ENCODE data around the gene TFEB.

Gene TFEB

GRCh38 chr6:41735427-41736185 is at the start of gene TFEB:
TFEB (minus strand) TSS chr6:41735608; CDS start chr6:41691213, 44,395 bp downstream.
- peak; percentile 81 to 85 for DNase-seq (ENCODE audit: low read depth in 2 of 2)

GRCh38 chr6:41784581-41785171 is 49.3 kb upstream of the TFEB start:
- DNase-seq (ENCODE audit: low read depth in 2 of 2) = no peak

- DNase-seq (ENCODE audit: low read depth in 2 of 2) = no peak
Measured at GRCh38 chr6:41783106-41783780, 47.8 kb upstream of the TFEB start.

GRCh38 chr6:41781366-41781730 is 45.9 kb upstream of the TFEB start:
- DNase-seq (ENCODE audit: low read depth in 2 of 2) = no peak

GRCh38 chr6:41780551-41781365 is 45.4 kb upstream of the TFEB start, which contains the start of gene PRICKLE4:
PRICKLE4 (plus strand) TSS chr6:41780782; CDS start chr6:41783474, 2,692 bp downstream.
- DNase-seq (ENCODE audit: low read depth in 2 of 2) = no peak

GRCh38 chr6:41779788-41780550 is 44.6 kb upstream of the TFEB start, which contains the start of gene FRS3:
FRS3 (minus strand) TSS chr6:41779900; CDS start chr6:41776987, 2,913 bp downstream.
- DNase-seq (ENCODE audit: low read depth in 2 of 2) = peak; percentile 98 to 99

- no peak for DNase-seq (ENCODE audit: low read depth in 2 of 2)
Measured at GRCh38 chr6:41779336-41779735, 43.9 kb upstream of the TFEB start.

- no peak for DNase-seq (ENCODE audit: low read depth in 2 of 2)
Measured at GRCh38 chr6:41778895-41779294, 43.5 kb upstream of the TFEB start.

GRCh38 chr6:41777551-41778285 is 42.3 kb upstream of the TFEB start:
- no peak for DNase-seq (ENCODE audit: low read depth in 2 of 2)

GRCh38 chr6:41775293-41775882 is 40.0 kb upstream of the TFEB start:
- no peak for DNase-seq (ENCODE audit: low read depth in 2 of 2)

- no peak for DNase-seq (ENCODE audit: low read depth in 2 of 2)
Measured at GRCh38 chr6:41774841-41775240, 39.4 kb upstream of the TFEB start.

GRCh38 chr6:41771058-41771983 is 35.9 kb upstream of the TFEB start:
- no peak for DNase-seq (ENCODE audit: low read depth in 2 of 2)

GRCh38 chr6:41770381-41771057 is 35.1 kb upstream of the TFEB start:
- DNase-seq (ENCODE audit: low read depth in 2 of 2) = no peak

GRCh38 chr6:41769376-41769775 is 34.0 kb upstream of the TFEB start:
- DNase-seq (ENCODE audit: low read depth in 2 of 2) = no peak

GRCh38 chr6:41768545-41769308 is 33.3 kb upstream of the TFEB start:
- no peak for DNase-seq (ENCODE audit: low read depth in 2 of 2)

GRCh38 chr6:41767112-41767833 is 31.9 kb upstream of the TFEB start:
- DNase-seq (ENCODE audit: low read depth in 2 of 2) = no peak
